Left kidney (tissue), 2 donors: ENCODE measurements around the gene BCR. TPM values are rescaled to one million over a fixed set of nuclear protein-coding genes. Genes with fewer than 3 reads are reported as not detected.

Experiments used
- DNase-seq: peaks from one replicate; pipeline ENCODE4 v3.0.0-alpha.2; 2013
- polyA plus RNA-seq: library from polyadenylated mRNA; unstranded; fragments of 120-200 nt; gene quantifications from one replicate; pipeline ENCODE4 v1.2.1, GENCODE V29; 2013; ENCODE audit not compliant: insufficient read length

The BCR gene
- polyA plus RNA-seq, 1 donor: 54.6 TPM

- DNase-seq: no peak
These were observed 80.6 kb downstream of the BCR start for GRCh38 chr22:23260645-23261581.

- no peak for DNase-seq
These were observed 81.7 kb downstream of the BCR start for GRCh38 chr22:23261900-23262450.

GRCh38 chr22:23262518-23263332, 82.4 kb downstream of the BCR start:
- DNase-seq: no peak

DNA sequence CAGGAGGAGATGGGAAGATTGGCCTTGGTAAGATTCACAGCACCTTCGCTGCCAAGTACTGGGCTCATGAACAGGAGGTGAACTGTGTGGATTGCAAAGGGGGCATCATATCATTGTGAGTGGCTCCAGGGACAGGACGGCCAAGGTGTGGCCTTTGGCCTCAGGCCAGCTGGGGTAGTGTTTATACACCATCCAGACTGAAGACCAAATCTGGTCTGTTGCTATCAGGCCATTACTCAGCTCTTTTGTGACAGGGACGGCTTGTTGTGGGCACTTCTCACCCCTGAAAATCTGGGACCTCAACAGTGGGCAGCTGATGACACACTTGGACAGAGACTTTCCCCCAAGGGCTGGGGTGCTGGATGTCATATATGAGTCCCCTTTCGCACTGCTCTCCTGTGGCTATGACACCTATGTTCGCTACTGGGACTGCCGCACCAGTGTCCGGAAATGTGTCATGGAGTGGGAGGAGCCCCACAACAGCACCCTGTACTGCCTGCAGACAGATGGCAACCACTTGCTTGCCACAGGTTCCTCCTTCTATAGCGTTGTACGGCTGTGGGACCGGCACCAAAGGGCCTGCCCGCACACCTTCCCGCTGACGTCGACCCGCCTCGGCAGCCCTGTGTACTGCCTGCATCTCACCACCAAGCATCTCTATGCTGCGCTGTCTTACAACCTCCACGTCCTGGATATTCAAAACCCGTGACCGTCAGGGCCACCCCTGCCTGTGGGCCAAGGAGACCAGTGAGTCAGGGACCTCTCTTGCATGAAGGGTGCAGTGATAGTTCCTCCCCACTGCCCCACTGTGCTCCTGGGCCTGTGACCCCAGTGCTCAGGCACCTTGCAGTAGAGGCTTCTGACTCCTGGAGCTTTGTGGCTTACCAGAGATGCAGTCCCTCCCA, 83.6 kb downstream of the BCR start:
- DNase-seq: no peak

DNA sequence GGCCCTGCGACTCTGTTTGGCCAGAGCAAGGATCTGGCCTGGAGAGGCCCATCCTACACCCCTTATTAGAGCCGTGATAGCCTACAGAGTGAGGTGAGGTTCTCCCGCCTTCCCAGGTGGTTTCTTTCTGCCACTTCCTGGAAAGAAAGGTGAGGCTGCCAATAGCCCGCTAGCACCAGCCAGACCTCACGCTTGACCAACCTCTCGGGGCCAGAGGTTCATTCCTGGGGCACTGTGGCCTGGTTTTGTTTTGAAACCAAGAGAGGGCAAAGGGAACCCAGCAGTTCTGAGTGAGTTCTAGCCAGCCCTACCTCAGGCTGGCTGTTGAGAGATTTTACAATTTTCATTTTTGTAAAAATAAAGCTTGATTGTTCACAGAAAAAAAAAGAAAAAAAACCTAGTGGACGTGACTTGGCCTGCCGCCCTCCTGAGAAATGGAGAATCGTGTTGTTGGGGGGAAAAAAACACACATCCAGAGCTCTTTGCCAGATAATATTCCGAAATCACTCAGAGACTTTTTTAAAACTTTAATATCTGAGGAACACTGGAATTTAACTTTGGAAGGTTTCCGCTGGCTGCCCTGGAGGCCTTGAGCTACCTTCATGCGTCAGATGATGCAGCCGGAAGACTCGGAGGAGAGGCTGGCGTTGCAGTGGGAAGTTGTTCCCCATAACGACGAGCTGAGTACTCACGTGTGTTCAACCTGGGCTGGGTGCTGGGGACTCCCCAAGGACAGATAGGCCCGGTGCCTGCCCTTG, 84.5 kb downstream of the BCR start:
- DNase-seq: no peak

- DNase-seq: no peak
These were observed 85.0 kb downstream of the BCR start for GRCh38 chr22:23265368-23265700.

- no peak for DNase-seq
These were observed 86.5 kb downstream of the BCR start for GRCh38 chr22:23266780-23267179.

- no peak for DNase-seq
These were observed 87.1 kb downstream of the BCR start for GRCh38 chr22:23267226-23268043.

GRCh38 chr22:23268139-23268712, 87.9 kb downstream of the BCR start:
- DNase-seq: no peak

- DNase-seq: no peak
These were observed 88.6 kb downstream of the BCR start for GRCh38 chr22:23268877-23269276.

DNA sequence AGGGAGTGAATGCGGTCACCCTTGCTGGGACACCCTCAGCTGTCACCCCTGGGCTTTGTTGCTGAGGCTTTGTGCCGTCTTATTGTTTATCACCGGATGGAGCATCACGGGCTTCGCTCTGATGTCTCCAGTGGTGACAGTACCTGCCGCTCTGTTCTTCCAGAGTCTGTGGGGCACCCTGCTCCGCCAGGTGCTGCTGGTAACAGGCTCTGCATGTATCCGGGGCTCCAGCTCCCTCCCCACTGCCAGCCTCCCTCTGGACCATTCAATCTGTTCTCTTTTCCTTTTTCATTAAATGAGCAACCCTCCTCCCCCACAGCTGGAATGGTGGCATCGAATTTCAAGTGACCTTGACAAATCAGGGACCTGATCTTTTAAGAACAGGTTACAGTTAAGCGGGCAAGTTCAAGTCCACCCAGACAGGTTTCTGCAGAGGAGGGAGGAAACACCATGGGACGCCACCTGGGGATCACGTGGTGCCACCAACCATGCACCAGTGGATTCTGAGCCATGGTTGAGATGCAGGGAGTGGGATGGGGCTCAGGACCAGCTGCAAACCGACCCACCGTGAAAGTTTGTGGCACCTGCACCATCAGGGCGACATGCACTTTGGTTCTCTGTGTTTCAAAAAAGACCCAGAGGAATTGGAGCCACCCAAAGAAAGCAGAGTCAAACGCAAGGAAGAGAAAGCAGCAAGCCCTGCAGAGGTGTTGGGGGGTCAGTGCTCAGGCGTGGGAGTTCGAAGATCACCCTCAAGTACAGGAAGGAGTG, 89.3 kb downstream of the BCR start:
- DNase-seq: peak; percentile 80

DNA sequence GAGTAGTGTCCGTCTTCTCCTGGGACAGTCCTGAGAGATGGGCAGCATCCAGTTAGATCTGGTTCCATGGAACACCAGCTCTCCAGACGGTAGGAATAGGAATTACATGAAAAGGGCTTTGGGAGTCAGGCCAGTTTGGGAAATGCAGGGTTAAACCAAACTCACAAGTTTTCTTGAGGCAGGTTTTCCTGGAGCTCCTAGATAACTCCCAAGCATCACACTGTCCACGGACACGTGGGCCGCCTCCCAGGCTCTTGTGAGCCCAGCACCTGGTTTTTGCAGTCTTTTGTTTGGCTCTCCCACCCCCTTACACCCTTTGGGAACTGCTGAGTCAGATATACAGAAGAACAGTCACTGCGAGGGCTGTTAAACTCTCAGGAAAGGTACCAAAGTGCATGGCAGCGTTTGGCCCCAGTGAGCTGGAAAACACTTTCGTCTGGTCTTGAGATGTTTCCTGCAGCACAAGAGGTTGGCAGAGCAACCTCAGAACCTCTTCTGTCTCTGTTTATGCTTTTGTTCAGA, 90.0 kb downstream of the BCR start:
- no peak for DNase-seq

DNA sequence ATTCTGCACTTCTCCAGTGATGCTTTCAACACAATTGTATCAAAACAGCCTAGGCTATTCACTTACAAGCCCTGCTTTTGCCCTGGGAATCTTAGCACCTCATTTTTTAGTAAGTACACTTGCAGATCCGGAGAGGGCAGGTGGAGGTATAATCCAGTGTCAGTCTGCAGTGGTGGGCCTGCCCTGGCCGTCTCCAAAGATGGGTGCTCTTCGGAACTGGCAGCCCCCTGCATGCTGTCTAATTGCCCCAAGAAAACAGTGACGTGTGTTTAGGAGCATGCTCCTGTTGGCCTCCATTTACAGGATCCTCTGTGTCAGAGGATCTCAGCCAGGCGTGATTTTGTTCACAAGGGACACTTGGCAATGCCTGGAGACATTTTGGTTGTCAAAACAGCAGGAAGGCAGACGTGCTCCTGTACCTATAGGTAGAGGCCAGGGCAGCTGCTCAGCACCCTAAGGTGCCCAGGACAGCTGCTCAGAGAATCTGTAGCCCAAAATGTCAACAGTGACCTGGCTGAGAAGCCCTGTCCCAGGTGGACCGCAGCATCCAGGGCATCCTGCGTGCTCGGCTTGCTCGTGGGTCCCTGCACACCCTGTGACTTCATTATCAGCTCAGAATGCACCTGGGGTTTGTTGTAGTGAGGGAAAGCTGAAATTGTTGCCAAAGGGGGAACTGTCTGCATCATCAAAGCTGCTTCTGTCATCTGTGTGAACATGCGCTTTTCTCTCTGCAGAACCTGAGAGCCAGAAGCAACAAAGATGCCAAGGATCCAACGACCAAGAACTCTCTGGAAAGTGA, 90.7 kb downstream of the BCR start:
- DNase-seq: no peak

DNA sequence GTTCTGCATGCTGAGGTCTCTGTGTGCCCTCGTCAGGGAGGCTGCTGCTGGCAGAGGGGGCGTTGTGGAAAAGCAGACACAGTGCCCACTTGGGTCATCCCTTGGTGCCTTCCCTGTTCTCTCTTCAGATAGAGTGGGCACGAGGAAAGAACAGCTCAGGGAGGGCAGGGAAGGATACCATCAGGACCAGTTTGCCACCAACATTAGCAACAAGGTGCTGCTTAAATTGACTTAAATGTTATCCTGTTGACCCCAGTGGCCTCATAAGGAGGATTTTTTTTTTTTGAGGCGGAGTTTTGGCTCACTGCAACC, 91.2 kb downstream of the BCR start:
- DNase-seq: no peak

DNA sequence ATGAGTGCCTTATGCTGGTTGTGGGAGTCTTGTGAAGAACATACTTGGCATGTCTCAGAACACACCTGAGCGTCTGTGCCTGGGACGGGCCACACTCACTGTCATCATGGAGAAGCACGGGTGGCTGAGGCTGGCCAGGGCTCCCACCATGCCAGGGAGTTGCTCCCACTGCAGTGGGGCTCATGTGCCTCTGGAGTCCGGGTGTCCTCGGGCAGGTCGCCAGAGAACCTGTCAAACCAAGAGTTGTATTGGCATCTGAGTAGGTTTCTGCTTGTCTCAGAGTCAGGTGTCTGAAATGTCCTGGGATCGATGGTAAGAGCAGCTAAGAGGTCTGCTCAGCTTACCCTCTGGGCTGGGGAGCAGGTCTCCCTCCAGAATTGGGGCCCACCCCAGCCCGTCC, 92.1 kb downstream of the BCR start:
- no peak for DNase-seq

- DNase-seq: no peak
These were observed 92.5 kb downstream of the BCR start for GRCh38 chr22:23272834-23273233.

DNA sequence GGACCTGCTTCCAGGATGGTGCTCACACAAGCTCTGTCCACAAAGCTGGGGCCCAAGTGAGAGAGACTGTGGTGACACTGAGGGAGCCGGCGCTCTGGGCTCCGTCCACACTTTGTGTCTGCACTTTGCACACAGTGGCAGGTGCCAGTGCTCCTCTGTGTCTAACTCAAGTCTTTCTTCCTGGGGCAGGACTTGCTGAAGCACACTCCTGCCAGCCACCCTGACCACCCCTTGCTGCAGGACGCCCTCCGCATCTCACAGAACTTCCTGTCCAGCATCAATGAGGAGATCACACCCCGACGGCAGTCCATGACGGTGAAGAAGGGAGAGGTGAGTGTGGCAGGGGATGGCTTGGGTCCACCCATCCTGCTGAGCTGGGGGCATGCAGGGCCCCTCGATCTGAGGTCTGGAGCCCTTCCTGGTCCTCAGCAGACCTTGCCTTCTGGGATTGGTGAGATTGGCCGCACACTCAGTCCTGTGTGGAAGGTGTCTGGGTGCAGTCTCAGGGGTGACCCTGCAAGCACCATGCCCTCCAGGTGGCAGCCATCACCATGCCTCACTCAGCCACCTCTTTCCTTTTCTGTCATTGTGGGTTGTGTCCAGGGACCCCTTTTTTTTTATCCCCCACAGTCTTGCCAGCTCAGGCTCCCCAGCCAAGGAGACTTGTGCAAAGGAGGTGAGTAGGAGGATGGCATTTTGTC, 93.3 kb downstream of the BCR start:
- DNase-seq: no peak

DNA sequence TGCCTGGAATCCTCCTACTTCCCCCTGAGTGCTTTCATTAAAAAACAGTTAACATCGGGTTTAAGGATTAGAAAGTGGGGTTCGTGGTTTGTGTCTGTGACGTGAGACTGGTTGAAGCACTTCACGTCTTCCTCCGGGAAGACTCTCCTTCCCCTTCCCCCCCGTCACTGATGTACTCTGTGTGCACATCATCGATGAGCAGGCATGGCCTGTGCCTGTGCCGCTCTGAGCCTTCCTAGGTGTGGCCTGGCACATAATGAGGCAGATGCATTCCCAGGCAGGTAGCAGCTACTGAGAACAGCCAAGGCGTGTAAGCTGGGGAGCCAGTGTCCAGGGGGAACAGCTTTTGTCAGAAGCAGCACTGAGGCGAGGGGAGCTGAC, 93.8 kb downstream of the BCR start:
- DNase-seq: no peak
